Measurements from ENCODE around the gene SYNRG. TPM values are rescaled to one million over a fixed set of nuclear protein-coding genes. Genes with fewer than 3 reads are reported as not detected.
A peak's percentile ranks its signal among the peaks of the same experiment; 100 is the strongest.
"Not testable (repeated sequence)": the region's sequence is repeated elsewhere in the genome, so short reads cannot be mapped to it uniquely, and the experiment has no call there.

SYNRG gene
- total and polyA plus RNA-seq, 8 donors, result 3.7 to 92.4 (median 27.8) TPM

GRCh38 chr17:37643118-37643766 is 34.0 kb upstream of the SYNRG start, which contains the start of gene DDX52:
Gene DDX52, minus strand, starts transcription at chr17:37643446. Its CDS starts 26 bp downstream, at chr17:37643420.
- Histone ChIP-seq H3K27me3 (peaks cover 0 to 5% (median 0%) of the 10 kb centered on the region in 3 donors), H3K4me3 (peak within 1 kb of the TSS; percentile 67 to 88 (median 82)), H3K36me3 (peaks cover 7 to 32% (median 27%) of the 10 kb centered on the region in 4 donors), H3K9me3 (no peaks in the 10 kb centered on the region), H3K27ac (peak within 1 kb of the TSS; percentile 75 to 92 (median 90)), H3K4me1 (peaks cover 5 to 53% (median 36%) of the 10 kb centered on the region in 4 donors)
- TF ChIP-seq, protein P1, sequence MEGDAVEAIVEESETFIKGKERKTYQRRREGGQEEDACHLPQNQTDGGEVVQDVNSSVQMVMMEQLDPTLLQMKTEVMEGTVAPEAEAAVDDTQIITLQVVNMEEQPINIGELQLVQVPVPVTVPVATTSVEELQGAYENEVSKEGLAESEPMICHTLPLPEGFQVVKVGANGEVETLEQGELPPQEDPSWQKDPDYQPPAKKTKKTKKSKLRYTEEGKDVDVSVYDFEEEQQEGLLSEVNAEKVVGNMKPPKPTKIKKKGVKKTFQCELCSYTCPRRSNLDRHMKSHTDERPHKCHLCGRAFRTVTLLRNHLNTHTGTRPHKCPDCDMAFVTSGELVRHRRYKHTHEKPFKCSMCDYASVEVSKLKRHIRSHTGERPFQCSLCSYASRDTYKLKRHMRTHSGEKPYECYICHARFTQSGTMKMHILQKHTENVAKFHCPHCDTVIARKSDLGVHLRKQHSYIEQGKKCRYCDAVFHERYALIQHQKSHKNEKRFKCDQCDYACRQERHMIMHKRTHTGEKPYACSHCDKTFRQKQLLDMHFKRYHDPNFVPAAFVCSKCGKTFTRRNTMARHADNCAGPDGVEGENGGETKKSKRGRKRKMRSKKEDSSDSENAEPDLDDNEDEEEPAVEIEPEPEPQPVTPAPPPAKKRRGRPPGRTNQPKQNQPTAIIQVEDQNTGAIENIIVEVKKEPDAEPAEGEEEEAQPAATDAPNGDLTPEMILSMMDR (IDR thresholded peaks at IDR 0.05), result peak in 1 of 7 experiments; percentile 20
- TF ChIP-seq POLR2A (IDR thresholded peaks at IDR 0.05) (no peak), POLR2AphosphoS5 (IDR thresholded peaks at IDR 0.05) (peak; percentile 74 to 90 (median 75)), EP300 (IDR thresholded peaks at IDR 0.05) (no peak)
- WGBS, 5 donors, result 0 to 1% (median 0%) methylated on average over 41 to 43 of the region's 43 CpGs
- DNase-seq, result peak; percentile 96 to 98
- intact Hi-C loops (cut with DNase I; ENCODE audit: low total_unique reads), result no loop called here

DNA sequence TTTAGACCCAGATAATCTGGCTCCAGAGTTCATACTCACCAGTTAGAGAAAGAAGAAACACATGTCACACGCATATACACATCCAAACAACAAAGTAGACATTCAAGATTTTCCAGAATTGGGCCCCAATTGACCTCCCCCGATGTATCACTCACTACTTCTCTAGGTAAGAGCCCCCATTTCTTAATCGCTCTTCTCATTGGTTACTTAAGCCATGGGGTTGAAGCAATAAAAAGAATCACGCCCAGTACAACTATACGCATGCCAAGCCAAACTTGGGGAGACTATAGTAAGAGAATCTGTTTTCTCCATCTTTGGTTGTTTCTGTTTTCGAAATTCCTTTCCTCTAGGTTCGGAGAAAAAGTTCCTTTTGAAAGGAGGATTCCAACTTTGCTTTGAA is 33.5 kb upstream of the SYNRG start:
- no peak for TF ChIP-seq EP300 (IDR thresholded peaks at IDR 0.05)
- Histone ChIP-seq H3K36me3 (peaks cover 7 to 37% (median 33%) of the 10 kb centered on the region in 4 donors), H3K4me3 (peak overlapping the region; percentile 67 to 88 (median 82)), H3K4me1 (peaks cover 5 to 53% (median 36%) of the 10 kb centered on the region in 4 donors), H3K27me3 (peaks cover 0 to 5% (median 0%) of the 10 kb centered on the region in 3 donors), H3K9me3 (no peaks in the 10 kb centered on the region), H3K27ac (peak overlapping the region; percentile 75 to 92 (median 90))
- DNase-seq, result peak in 1 of 2 donors; percentile 43
- 1 to 2% (median 1%) methylated on average over 7 of the region's 7 CpGs for WGBS, 5 donors
- intact Hi-C loops (cut with DNase I; ENCODE audit: low total_unique reads), result no loop called here

DNA sequence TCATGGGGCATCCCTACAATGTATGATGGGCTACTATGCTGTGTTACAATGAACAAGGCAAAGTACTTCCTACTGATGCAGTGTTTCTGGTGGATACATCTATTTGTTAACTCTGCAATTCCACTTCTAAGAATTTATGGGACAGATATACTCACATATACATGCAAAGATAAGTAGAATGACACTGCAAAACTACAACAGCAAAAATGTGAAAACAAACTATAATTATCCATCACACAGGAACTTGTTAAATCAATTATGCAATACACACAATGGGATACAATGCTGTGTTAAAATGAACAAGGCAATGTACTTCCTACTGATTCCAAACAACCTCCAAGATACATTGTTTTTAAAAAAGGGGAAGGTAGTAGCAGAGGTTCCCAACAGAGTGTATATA is 30.8 kb upstream of the SYNRG start:
- DNase-seq, result no peak
- intact Hi-C loops (cut with DNase I; ENCODE audit: low total_unique reads), result no loop called here
- no peak overlapping the region for H3K27ac ChIP-seq
- H3K4me1 ChIP-seq, result peaks cover 5 to 53% (median 36%) of the 10 kb centered on the region in 4 donors
- no peak overlapping the region for H3K4me3 ChIP-seq
- peaks cover 0 to 2% (median 0%) of the 10 kb centered on the region in 3 donors for H3K27me3 ChIP-seq
- H3K9me3 ChIP-seq, result no peaks in the 10 kb centered on the region
- TF ChIP-seq POLR2A (IDR thresholded peaks at IDR 0.05) (no peak), EP300 (IDR thresholded peaks at IDR 0.05) (no peak), POLR2AphosphoS5 (IDR thresholded peaks at IDR 0.05) (no peak)
- TF ChIP-seq, protein P1 (IDR thresholded peaks at IDR 0.05), result no peak
- H3K36me3 ChIP-seq, result peaks cover 11 to 63% (median 58%) of the 10 kb centered on the region in 4 donors

- no peak for DNase-seq
- no peak overlapping the region for H3K27ac ChIP-seq
- H3K4me1 ChIP-seq, result peaks cover 0 to 41% (median 29%) of the 10 kb centered on the region in 4 donors
- no peak overlapping the region for H3K4me3 ChIP-seq
- no peaks in the 10 kb centered on the region for H3K27me3 ChIP-seq
- intact Hi-C loops (cut with DNase I; ENCODE audit: low total_unique reads), result no loop called here
- TF ChIP-seq POLR2AphosphoS5 (IDR thresholded peaks at IDR 0.05) (no peak), EP300 (IDR thresholded peaks at IDR 0.05) (no peak), POLR2A (IDR thresholded peaks at IDR 0.05) (no peak)
- TF ChIP-seq, protein P1 (IDR thresholded peaks at IDR 0.05), result no peak
- no peaks in the 10 kb centered on the region for H3K9me3 ChIP-seq
- peaks cover 11 to 80% (median 74%) of the 10 kb centered on the region in 4 donors for H3K36me3 ChIP-seq
Observed at GRCh38 chr17:37637956-37638355, 28.7 kb upstream of the SYNRG start.

DNA sequence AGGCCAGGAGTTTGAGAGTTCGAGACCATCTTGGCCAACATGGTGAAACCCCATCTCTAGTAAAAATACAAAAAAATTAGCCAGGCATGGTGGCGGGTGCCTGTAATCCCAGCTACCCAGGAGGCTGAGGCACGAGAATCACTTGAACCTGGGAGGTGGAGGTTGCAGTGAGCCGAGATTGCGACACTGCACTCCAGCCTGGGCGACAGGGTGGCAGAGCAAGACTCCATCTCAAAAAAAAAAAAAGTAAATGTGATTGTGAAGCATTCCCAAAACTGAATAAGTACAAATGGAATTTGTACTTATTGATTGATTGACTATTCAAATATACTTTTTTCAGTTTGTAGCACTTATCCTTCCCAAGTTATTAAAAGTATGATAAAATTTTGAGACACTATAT is 7.2 kb upstream of the SYNRG start:
- intact Hi-C loops (cut with DNase I; ENCODE audit: low total_unique reads); H3K27ac ChIP-seq; H3K4me3 ChIP-seq; H3K4me1 ChIP-seq; DNase-seq; H3K27me3 ChIP-seq; H3K9me3 ChIP-seq: not testable (repeated sequence)
- 94 to 98% (median 96%) methylated on average over 6 of the region's 6 CpGs for whole genome bisulfite sequencing, 5 donors
- H3K36me3 ChIP-seq, result peaks cover 32 to 94% (median 93%) of the 10 kb centered on the region in 4 donors

All from stomach (tissue), 9 donors.